Lower leg skin (tissue), 3 donors: Measurements from ENCODE around the gene AQP9.

ENCODE experiments used
- POLR2A ChIP-seq, 2 donors: fragments of 450-650 bp; IDR thresholded peaks; one replicate each; pipeline ENCODE4 v1.6.1; 2016 to 2017; ENCODE audit warnings: antibody characterized with exemption in 2 of 2, mild to moderate bottlenecking in 1 of 2, moderate library complexity in 1 of 2
- TF ChIP-seq, protein P1 (sequence below), 3 donors: fragments of 450-650 bp; IDR thresholded peaks; one replicate each; pipeline ENCODE4 v1.5.1; 2016; ENCODE audit warnings: antibody characterized with exemption in 3 of 3, mild to moderate bottlenecking in 3 of 3, moderate library complexity in 2 of 3

- TF ChIP-seq, protein P1, sequence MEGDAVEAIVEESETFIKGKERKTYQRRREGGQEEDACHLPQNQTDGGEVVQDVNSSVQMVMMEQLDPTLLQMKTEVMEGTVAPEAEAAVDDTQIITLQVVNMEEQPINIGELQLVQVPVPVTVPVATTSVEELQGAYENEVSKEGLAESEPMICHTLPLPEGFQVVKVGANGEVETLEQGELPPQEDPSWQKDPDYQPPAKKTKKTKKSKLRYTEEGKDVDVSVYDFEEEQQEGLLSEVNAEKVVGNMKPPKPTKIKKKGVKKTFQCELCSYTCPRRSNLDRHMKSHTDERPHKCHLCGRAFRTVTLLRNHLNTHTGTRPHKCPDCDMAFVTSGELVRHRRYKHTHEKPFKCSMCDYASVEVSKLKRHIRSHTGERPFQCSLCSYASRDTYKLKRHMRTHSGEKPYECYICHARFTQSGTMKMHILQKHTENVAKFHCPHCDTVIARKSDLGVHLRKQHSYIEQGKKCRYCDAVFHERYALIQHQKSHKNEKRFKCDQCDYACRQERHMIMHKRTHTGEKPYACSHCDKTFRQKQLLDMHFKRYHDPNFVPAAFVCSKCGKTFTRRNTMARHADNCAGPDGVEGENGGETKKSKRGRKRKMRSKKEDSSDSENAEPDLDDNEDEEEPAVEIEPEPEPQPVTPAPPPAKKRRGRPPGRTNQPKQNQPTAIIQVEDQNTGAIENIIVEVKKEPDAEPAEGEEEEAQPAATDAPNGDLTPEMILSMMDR (IDR thresholded peaks at IDR 0.05) = no peak
- no peak for TF ChIP-seq POLR2A (IDR thresholded peaks at IDR 0.05)
Measured at GRCh38 chr15:58095415-58095814, 42.8 kb upstream of the AQP9 start.
